HT-29 (cell line): Measurements from ENCODE around the gene ALDH3B2. TPM values are rescaled to one million over a fixed set of nuclear protein-coding genes. Genes with fewer than 3 reads are reported as not detected.
A peak's percentile ranks its signal among the peaks of the same experiment; 100 is the strongest.

Source experiments
- DNase-seq: peaks from one replicate; pipeline ENCODE4 v3.0.0-alpha.2; 2015; ENCODE audit warnings: low spot score
- small RNA-seq: library from RNA; depleted of rRNA; stranded (forward); fragments of <200 nt; gene quantifications from one replicate; pipeline ENCODE3, GENCODE V24; 2014
- total RNA-seq: library from RNA; depleted of rRNA; stranded (reverse); fragments of >200 nt; shearing (Covaris generic); gene quantifications from 2 replicates; pipeline ENCODE4 v1.2.3, GENCODE V29; 2014; rRNA removed

Gene ALDH3B2
- total RNA-seq, 1 experiment from 2014 or later: not detected

DNA sequence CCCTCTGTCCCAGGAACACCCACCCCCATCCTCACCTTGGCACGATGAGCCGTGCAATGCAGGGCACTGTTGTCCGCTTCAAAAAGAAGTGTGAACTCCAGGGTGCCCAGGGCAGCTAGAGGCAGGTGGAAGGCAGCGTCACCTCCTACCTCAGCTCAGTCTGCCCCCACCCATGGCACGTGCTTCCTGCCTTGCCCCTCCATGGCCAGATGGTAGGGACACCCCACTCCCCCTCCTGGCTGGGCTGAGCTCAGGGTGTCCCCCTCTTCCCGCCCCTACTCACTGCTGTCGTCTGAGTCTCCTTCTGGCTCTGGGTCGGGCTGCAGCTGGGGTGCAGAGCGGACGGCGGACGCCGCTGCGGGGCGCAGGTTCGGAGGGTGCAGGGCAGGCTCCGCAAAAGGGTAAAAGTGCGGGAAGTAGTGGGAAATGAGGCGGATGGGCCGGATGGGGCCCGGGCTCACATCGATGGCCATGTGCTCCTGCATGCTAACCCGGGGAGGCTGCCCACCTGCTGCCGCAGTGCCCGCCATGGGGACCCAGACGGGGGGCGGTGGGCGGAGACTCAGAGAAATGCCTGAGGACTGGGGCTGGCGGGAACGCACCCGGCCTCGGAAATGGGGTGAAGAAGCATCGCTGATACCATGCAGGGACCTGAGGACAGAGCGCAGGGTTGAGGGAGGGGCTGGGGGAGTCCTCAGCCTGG lies 58.5 kb downstream of the ALDH3B2 start:
- no peak for DNase-seq

DNA sequence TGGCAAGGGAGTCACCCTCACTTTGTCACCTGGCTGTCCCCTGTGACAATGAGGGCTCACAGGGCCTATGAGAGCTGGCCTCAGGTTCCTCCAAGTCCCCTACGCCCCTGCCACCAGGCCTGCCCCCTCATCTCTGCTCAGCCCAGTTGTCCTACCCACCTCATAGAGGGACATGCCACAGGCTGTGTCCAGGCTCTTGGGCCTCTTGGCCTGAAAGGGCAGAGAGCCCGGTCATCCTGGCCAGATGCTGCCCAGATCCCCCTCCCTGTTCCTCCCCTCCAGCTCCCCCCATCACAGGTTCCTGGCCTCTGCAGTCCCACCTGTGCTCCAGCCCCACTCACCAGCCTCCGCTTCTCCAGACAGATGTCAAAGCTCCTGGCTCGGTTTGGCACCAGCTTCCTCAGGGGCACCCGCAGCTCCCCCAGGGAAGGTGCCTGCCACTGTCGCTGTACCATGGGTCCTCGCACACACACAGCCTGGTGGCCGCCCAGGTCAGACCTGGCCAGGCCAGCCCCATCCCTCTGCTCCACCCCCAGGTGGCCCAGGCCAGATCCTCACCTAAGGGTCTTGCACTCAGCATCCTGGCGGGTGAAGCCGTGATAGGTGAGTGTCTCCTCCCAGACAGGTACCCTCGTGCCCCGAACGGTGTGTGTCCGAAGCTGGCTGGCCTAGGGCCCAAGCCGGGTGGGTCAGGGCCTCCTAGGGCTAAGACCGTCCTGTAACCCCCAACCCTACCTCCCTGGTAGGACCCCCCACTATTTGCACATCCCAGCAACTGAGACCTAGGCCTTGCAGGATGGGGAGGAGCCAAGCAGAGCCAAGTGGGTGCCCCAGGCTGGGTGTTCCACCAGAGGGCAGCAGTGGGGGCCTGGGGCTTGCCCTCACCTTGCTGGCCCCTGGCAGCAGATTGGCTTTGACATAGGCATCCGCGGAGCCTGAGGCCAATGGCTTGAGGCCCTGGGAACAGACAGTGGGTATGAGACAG lies 59.4 kb downstream of the ALDH3B2 start:
- DNase-seq: peak; percentile 76

DNA sequence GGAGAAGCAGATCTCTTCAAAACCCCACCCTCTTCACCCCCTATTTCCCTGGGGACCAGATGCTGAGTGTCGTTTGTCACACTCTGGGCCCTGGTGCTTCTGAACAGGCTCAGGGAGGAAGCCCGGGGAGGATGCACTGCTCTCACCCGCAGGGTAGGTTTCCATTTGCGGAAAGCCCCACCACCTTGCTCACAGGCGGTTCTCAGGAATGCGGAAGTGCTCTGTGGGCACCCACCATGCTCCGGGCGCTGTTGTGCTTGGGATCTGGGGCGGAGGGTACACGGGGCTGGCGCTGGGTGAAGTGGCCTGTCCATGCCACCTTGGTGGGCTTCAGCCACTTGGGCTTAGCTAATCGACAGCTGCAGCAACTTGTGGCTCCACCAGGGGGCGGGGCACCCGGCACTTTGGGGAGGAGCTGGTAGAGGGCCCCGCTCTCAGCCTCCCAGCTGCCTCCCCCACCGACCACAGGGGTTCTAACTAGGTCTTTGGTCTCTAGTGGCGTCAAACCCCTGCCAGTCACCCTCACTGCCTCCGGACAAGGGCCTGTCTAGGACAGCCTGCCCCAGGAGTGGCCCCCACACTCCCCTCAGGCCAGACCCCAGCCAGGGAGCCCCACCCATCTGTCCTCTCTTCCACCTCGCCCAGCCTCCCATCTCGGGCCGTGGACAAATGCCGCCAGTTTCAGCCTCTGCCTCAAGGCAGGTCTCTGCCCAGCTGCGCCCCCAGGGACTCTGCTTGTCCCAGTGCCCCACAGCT lies 60.3 kb downstream of the ALDH3B2 start:
- DNase-seq: peak; percentile 77

DNA sequence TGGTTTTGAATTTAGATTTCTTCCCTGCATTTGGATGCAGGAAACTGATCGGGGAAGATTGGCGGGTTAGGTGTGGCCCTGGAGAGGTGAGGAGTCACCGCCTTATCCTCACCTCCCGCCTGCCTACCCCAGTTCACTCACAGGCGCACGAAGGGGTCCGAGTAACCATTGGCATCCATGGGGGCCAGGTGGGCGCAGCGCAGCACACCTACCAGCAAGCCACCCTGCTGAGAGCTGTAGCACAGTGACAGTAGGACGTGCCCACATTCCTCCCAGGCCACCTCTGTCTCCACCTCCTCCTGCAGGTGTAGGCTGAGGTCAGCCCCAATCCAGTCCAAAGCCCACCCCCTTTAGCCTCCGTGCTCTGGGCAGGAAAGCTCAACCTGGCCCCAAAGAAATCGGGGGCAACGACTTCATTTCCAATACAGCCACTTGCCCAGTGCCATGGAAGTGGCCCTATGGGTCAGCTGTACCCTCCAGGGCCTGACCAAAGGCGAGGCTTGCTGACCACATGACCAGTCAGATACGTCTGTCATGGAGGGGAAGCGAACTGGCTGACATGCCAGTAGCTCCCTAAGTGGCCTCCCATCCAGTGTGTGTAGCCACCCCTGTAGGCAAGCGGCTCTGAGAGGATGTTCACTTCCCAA lies 61.0 kb downstream of the ALDH3B2 start:
- DNase-seq: no peak

DNA sequence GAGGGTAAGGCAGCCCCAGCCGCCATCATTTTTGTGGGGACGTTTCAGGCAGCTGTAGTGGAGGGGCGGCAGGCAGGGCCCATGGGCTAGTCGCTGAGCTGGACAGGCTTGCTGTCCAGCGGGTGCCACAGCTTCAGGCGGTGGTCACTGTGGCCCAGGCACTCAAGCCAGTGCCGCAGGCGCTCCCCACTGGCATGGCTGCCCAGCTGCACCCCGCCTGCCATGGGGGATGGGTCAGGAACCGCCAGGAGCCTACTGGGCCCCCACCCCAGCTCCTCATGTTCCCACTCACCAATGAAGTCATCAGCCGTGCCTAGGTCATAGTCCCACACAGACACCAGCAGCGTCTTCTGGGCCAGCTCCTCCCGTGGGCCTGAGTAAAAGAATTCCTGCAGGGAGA lies 61.7 kb downstream of the ALDH3B2 start:
- DNase-seq: no peak

Small RNAs within 50 kb of the gene (small RNA-seq; reads per million reads assigned to genes)
- 0.72 reads per million, percentile 10 among the genes with 10 or more reads in this experiment for gene RPL37P2

Other genes with a start within 250 kb of the ALDH3B2 start
- 125 and 137 TPM in 2 replicates for gene RPS6KB2, start 246.1 kb downstream of the ALDH3B2 start, total RNA-seq
- 1.9 and 4.0 TPM in 2 replicates for gene PTPRCAP, start 236.9 kb downstream of the ALDH3B2 start, total RNA-seq
- gene CORO1B, start 231.1 kb downstream of the ALDH3B2 start, total RNA-seq: 357 and 366 TPM in 2 replicates
- 0.34 TPM in 1 of 2 replicates, not detected in the other for gene GPR152, start 221.9 kb downstream of the ALDH3B2 start, total RNA-seq
- gene CABP4, start 219.3 kb downstream of the ALDH3B2 start, total RNA-seq: 11.8 and 16.2 TPM in 2 replicates
- gene TMEM134, start 205.4 kb downstream of the ALDH3B2 start, total RNA-seq: 42.5 and 67.7 TPM in 2 replicates
- gene AIP, start 191.6 kb downstream of the ALDH3B2 start, total RNA-seq: 149 and 151 TPM in 2 replicates
- 60.8 and 67.1 TPM in 2 replicates for gene PITPNM1, start 169.3 kb downstream of the ALDH3B2 start, total RNA-seq
- 99.2 and 102 TPM in 2 replicates for gene CDK2AP2, start 166.5 kb downstream of the ALDH3B2 start, total RNA-seq
- gene CABP2, start 151.2 kb downstream of the ALDH3B2 start, total RNA-seq: not detected in 2 replicates
- gene GSTP1, start 90.8 kb downstream of the ALDH3B2 start, total RNA-seq: 2,847 and 3,158 TPM in 2 replicates
- gene NDUFV1, start 67.7 kb downstream of the ALDH3B2 start, total RNA-seq: 384 and 431 TPM in 2 replicates
- gene NUDT8, start 44.7 kb downstream of the ALDH3B2 start, total RNA-seq: 60.0 and 72.9 TPM in 2 replicates
- 2.2 and 5.4 TPM in 2 replicates for gene TBX10, start 34.9 kb downstream of the ALDH3B2 start, total RNA-seq
- 2.0 and 7.3 TPM in 2 replicates for gene ACY3, start 23.9 kb downstream of the ALDH3B2 start, total RNA-seq